Natural killer cell (primary cell): Measurements from ENCODE around the gene PRRT1. TPM values are rescaled to one million over a fixed set of nuclear protein-coding genes. Genes with fewer than 3 reads are reported as not detected.
A peak's percentile ranks its signal among the peaks of the same experiment; 100 is the strongest.

Experiments
- ATAC-seq, 3 donors: fragments of 150-1000 bp in 2 of 3; fragments of 200-7000 bp in 1 of 3; cut with Tn5 transposase; 1 replicate in 1 of 3; 2 replicates in 2 of 3; pipeline ENCODE4 v1.10.0; 2021; ENCODE audit warnings: mild to moderate bottlenecking in 2 of 3, moderate library complexity in 2 of 3
- DNase-seq, 2 donors: peaks; one replicate each; pipeline versions ENCODE4 v3.0.0 to v3.0.0-alpha.2; 2013 to 2021; ENCODE audit warnings: mixed read lengths in 1 of 2
- H3K27ac ChIP-seq: one replicate; pipeline ENCODE4 v1.5.1; 2013; ENCODE audit warnings: mild to moderate bottlenecking, low read length
- H3K27me3 ChIP-seq: one replicate; pipeline ENCODE4 v1.6.1; 2013; ENCODE audit warnings: low read length; ENCODE audit not compliant: control insufficient read depth, insufficient read depth
- H3K36me3 ChIP-seq: one replicate; pipeline ENCODE4 v1.6.1; 2013; ENCODE audit warnings: low read length; ENCODE audit not compliant: control insufficient read depth, insufficient read depth
- H3K4me1 ChIP-seq: one replicate; pipeline ENCODE4 v1.6.1; 2013; ENCODE audit warnings: low read length; ENCODE audit not compliant: control insufficient read depth, insufficient read depth
- H3K4me3 ChIP-seq: one replicate; pipeline ENCODE4 v1.5.1; 2013; ENCODE audit warnings: low read length
- H3K9me3 ChIP-seq: one replicate; pipeline ENCODE4 v1.6.1; 2013; ENCODE audit warnings: low read length; ENCODE audit not compliant: control insufficient read depth, insufficient read depth
- H3K27ac Mint-ChIP-seq, 2 donors: one replicate each; pipeline ENCODE4 v1.8.0; 2022; ENCODE audit warnings: mild to moderate bottlenecking in 2 of 2, mixed read lengths in 2 of 2, moderate library complexity in 1 of 2
- H3K27me3 Mint-ChIP-seq, 2 donors: one replicate each; pipeline ENCODE4 v1.8.0; 2022; ENCODE audit warnings: low read depth in 2 of 2, mixed read lengths in 2 of 2
- H3K36me3 Mint-ChIP-seq: one replicate; pipeline ENCODE4 v1.8.0; 2022; ENCODE audit warnings: mixed read lengths
- H3K4me1 Mint-ChIP-seq, 2 donors: one replicate each; pipeline ENCODE4 v1.8.0; 2022; ENCODE audit warnings: mixed read lengths in 2 of 2
- H3K4me3 Mint-ChIP-seq: one replicate; pipeline ENCODE4 v1.8.0; 2022; ENCODE audit warnings: mild to moderate bottlenecking, moderate library complexity, mixed read lengths
- H3K9me3 Mint-ChIP-seq, 2 donors: one replicate each; pipeline ENCODE4 v1.8.0; 2022; ENCODE audit warnings: mixed read lengths in 2 of 2
- WGBS: methylation state at CpG from one replicate; pipeline ENCODE4 v1.1.7; 2013; ENCODE audit warnings: missing lambda C conversion rate; ENCODE audit not compliant: insufficient coverage; 5-methylcytosine and 5-hydroxymethylcytosine counted together
- intact Hi-C: fragments of 100-400 bp; cut with micrococcal nuclease; formaldehyde crosslinking; loops from one replicate; pipeline ENCODE4 v1.14.2; 2022
- total RNA-seq, 4 donors: library from RNA; stranded (reverse); fragments of 120-200 nt in 1 of 4; gene quantifications; one replicate each; pipeline versions ENCODE4 v1.2.3 to v1.2.4, GENCODE V29; 2013 to 2022
- TF ChIP-seq, protein P1 (sequence below): fragments of 200-600 bp; IDR thresholded peaks from one replicate; pipeline ENCODE4 v1.8.0; 2022; ENCODE audit warnings: antibody characterized with exemption

The PRRT1 gene
- under 1 TPM; 0.38 to 0.63 (median 0.54) TPM for total RNA-seq
- 0.02 TPM for total RNA-seq (2013)

DNA sequence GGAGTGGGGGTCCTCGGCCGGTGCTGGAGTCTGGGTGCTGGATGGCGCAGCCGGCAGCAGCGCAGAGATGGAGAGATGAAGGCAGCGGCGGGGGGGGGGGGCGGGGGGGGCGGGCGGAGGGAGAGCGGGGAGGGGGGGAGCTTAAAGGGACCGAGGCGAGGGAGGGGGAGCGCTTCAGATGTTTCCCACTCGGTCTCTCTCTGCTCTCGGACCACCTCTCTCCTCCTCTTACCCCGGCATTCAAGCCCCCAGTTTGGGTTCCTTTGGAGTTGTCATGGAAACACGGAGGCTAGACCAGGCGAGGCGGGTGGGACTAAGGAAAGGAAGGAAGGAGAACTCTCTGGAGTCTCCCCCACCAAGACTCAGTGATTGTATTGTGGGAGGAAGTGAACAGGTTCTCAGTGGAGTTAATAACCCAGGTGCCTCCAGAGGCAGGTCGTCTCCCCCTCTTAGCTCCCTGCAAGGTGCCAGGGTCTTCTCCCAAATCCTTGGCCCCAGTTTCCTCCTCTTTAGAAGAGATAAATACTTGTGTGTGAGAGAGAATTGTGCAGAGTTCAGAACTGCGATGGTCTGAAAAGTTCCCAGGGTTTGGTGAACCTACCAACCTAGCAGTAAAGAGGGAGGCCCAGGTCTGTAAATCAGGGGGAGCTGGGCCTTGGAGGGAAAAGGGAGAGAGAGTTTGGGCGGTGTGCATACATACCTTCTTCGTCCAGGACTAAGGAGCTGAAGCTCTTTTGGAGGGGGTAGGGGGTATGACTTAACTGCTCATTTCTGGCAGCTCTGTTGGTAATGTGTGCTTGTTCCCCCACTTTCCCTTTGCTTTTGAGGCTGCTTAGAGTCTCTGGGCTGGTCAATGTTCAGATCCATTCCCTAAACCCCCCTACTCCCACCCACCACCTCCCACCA, at the start of gene PRRT1:
PRRT1 (minus strand) TSS at position 77 of the 906 bp plus-strand sequence. CDS start 112 bp downstream, outside the sequence.
- Histone ChIP-seq H3K36me3 (no peaks in the 10 kb centered on the region), H3K27me3 (peaks cover 21% of the 10 kb centered on the region), H3K4me1 (peaks cover 54% of the 10 kb centered on the region), H3K27ac (no peak within 1 kb of the TSS), H3K9me3 (peaks cover 3% of the 10 kb centered on the region), H3K4me3 (no peak within 1 kb of the TSS)
- TF ChIP-seq, protein P1, sequence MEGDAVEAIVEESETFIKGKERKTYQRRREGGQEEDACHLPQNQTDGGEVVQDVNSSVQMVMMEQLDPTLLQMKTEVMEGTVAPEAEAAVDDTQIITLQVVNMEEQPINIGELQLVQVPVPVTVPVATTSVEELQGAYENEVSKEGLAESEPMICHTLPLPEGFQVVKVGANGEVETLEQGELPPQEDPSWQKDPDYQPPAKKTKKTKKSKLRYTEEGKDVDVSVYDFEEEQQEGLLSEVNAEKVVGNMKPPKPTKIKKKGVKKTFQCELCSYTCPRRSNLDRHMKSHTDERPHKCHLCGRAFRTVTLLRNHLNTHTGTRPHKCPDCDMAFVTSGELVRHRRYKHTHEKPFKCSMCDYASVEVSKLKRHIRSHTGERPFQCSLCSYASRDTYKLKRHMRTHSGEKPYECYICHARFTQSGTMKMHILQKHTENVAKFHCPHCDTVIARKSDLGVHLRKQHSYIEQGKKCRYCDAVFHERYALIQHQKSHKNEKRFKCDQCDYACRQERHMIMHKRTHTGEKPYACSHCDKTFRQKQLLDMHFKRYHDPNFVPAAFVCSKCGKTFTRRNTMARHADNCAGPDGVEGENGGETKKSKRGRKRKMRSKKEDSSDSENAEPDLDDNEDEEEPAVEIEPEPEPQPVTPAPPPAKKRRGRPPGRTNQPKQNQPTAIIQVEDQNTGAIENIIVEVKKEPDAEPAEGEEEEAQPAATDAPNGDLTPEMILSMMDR = no peak
- no peaks in the 10 kb centered on the region for H3K9me3 Mint-ChIP-seq
- peaks cover 20 to 29% of the 10 kb centered on the region in 2 donors for H3K27me3 Mint-ChIP-seq
- 40% methylated on average over 10 of the region's 24 CpGs for WGBS
- H3K4me1 Mint-ChIP-seq = peaks cover 54 to 67% of the 10 kb centered on the region in 2 donors
- intact Hi-C loops = no loop called here
- peak within 1 kb of the TSS; percentile 90 to 98 for H3K27ac Mint-ChIP-seq
- ATAC-seq (no peak), DNase-seq (peak in 1 of 2 donors; percentile 39)
- no peaks in the 10 kb centered on the region for H3K36me3 Mint-ChIP-seq
- peak within 1 kb of the TSS; percentile 78 for H3K4me3 Mint-ChIP-seq

DNA sequence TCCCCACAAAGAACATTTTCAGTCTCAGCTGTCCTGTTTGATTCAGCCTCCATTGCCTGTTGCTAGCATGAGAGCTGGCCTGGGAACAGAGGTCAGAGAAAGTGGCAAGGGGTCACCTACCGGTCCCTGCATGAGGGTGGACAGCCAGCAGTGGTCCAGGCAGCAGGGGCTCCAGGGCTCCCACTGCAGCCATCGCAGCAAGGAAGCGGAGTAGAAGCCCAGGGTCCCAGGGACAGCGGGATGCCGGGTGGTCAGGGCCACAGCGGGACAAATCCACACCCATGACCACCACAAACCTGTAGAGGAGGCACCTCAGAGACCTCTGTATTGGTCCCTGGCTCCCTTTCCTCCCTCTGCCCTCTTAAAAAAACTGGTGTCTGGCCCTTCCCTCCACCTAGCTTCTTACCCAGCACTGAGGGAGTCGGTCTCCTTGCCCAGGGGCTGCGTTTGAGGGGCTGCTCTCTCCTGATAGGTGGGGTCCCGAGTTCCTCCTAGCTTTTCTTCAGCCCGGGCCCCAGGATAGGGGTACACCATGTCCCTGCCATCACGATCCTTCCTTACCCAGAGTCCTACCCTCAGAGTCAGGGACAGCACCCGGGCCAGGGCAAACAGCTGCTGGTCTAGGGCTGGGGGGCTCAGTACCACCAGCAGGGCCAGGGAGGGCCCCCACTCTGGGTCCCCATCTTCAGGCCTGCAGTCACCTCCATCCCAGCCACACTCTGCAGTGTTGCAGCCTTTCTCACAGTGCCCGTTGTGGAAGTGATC, 49.2 kb upstream of the PRRT1 start:
- Mint-ChIP-seq H3K9me3 (no peaks in the 10 kb centered on the region), H3K27ac (no peak overlapping the region), H3K36me3 (no peaks in the 10 kb centered on the region), H3K4me1 (peaks cover 12 to 13% of the 10 kb centered on the region in 2 donors), H3K4me3 (no peak overlapping the region), H3K27me3 (peaks cover 9 to 11% of the 10 kb centered on the region in 2 donors)
- Histone ChIP-seq H3K4me3 (no peak overlapping the region), H3K36me3 (no peaks in the 10 kb centered on the region), H3K27ac (no peak overlapping the region), H3K9me3 (no peaks in the 10 kb centered on the region), H3K4me1 (peaks cover 14% of the 10 kb centered on the region), H3K27me3 (no peaks in the 10 kb centered on the region)
- TF ChIP-seq, protein P1 = no peak
- DNase-seq = no peak
- 92% methylated on average over 12 of the region's 13 CpGs for WGBS
- no peak for ATAC-seq
- intact Hi-C loops = no loop called here

DNA sequence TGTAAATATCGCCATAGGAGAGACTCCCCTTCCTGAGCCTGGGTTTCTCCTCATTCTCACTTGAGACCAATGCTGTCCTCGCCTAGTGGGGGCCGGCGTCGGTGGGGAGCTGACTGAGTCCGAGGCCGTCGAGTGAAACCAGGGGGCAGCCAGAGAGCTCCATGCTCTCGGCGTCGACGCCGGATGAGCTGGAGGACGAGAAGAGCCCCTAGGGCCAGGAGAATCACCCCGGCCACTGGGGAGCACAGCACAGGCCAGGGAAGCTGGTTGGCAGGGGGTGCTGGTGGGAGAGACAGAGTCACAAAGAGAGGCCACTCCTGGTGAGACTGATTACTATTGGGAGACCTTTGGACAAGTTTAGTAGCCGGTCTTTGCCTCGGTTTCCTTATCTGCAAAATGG, 47.1 kb upstream of the PRRT1 start:
- Histone ChIP-seq H3K27ac (no peak overlapping the region), H3K36me3 (no peaks in the 10 kb centered on the region), H3K4me3 (no peak overlapping the region), H3K27me3 (no peaks in the 10 kb centered on the region), H3K4me1 (peaks cover 30% of the 10 kb centered on the region), H3K9me3 (no peaks in the 10 kb centered on the region)
- no peaks in the 10 kb centered on the region for H3K27me3 Mint-ChIP-seq
- TF ChIP-seq, protein P1 = no peak
- H3K27ac Mint-ChIP-seq = peak overlapping the region in 1 of 2 donors; percentile 71
- peaks cover 29 to 34% of the 10 kb centered on the region in 2 donors for H3K4me1 Mint-ChIP-seq
- H3K4me3 Mint-ChIP-seq = no peak overlapping the region
- DNase-seq (no peak), ATAC-seq (no peak)
- no peaks in the 10 kb centered on the region for H3K36me3 Mint-ChIP-seq
- 93% methylated on average over 17 of the region's 17 CpGs for WGBS
- H3K9me3 Mint-ChIP-seq = no peaks in the 10 kb centered on the region
- intact Hi-C loops = loop anchor here (5.0 to 10.0 kb wide), 3 partner anchors 224 to 773 kb away; partner anchors contain the start of genes DXO and PSMB8
